Limb (tissue), 2 donors: ENCODE data around the gene FURIN.
"Not testable (repeated sequence)": the region's sequence is repeated elsewhere in the genome, so short reads cannot be mapped to it uniquely, and the experiment has no call there.

Experiments
- DNase-seq, 2 donors: peaks; one replicate each; pipeline ENCODE4 v3.0.0-alpha.2; 2016; ENCODE audit errors: extremely low spot score in 2 of 2

Gene FURIN

GRCh38 chr15:90868261-90868689 is at the start of gene FURIN:
Gene FURIN, plus strand, starts transcription at chr15:90868588. Its CDS starts 7,153 bp downstream, at chr15:90875741.
- no peak for DNase-seq

- DNase-seq, result no peak
These were observed 49.0 kb upstream of the FURIN start for GRCh38 chr15:90819390-90819789.

GRCh38 chr15:90819850-90820249 is 48.5 kb upstream of the FURIN start:
- no peak for DNase-seq

GRCh38 chr15:90820481-90820880 is 47.9 kb upstream of the FURIN start:
- no peak for DNase-seq

- no peak for DNase-seq
These were observed 46.0 kb upstream of the FURIN start for GRCh38 chr15:90822204-90822955.

- no peak for DNase-seq
These were observed 44.9 kb upstream of the FURIN start for GRCh38 chr15:90823455-90823974.

GRCh38 chr15:90825115-90825899 is 43.1 kb upstream of the FURIN start:
- not testable (repeated sequence) for DNase-seq

- not testable (repeated sequence) for DNase-seq
These were observed 42.0 kb upstream of the FURIN start for GRCh38 chr15:90826206-90826885.

- DNase-seq, result no peak
These were observed 41.4 kb upstream of the FURIN start for GRCh38 chr15:90826886-90827435.

- no peak for DNase-seq
These were observed 40.3 kb upstream of the FURIN start for GRCh38 chr15:90828111-90828510.

GRCh38 chr15:90829126-90829525 is 39.3 kb upstream of the FURIN start:
- no peak for DNase-seq

GRCh38 chr15:90829942-90830440 is 38.4 kb upstream of the FURIN start:
- DNase-seq, result no peak

GRCh38 chr15:90834626-90835025 is 33.8 kb upstream of the FURIN start:
- DNase-seq, result no peak

GRCh38 chr15:90836296-90836871 is 32.0 kb upstream of the FURIN start:
- DNase-seq, result no peak

- no peak for DNase-seq
These were observed 31.3 kb upstream of the FURIN start for GRCh38 chr15:90837094-90837493.

- no peak for DNase-seq
These were observed 30.2 kb upstream of the FURIN start for GRCh38 chr15:90838139-90838538.

- no peak for DNase-seq
These were observed 29.8 kb upstream of the FURIN start for GRCh38 chr15:90838544-90838943.

GRCh38 chr15:90839187-90840071 is 29.0 kb upstream of the FURIN start:
- no peak for DNase-seq

- DNase-seq, result no peak
These were observed 28.1 kb upstream of the FURIN start for GRCh38 chr15:90840157-90840855.
